Stimulated activated CD8-positive, alpha-beta memory T cell treated with anti-CD3 and anti-CD28 coated beads, Interleukin-7, amount 100 ng/mL, for 4 hours (primary cell): ENCODE measurements around the gene EP400.

ENCODE experiments used
- DNase-seq, 2 donors: peaks; one replicate each; pipeline ENCODE4 v3.0.0-alpha.2; 2020; ENCODE audit warnings: low read depth in 2 of 2

EP400 gene

DNA sequence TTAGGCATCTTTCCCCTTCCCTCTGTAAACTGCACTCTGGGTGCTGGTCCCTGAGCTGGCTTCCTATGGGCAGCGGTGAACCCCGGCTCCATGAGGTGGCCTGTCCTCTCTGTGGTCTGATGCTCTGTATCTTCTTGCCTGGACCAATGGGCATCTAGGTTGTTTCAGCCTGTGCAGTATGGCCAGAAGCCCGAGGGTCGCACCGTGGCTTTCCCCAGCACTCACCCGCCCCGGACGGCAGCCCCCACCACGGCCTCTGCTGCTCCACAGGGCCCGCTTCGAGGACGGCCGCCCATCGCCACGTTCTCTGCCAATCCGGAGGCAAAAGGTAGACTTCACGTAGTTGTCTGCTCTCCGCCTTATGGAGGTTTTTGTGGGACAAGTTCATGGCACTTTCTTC, 70.1 kb downstream of the EP400 start:
- DNase-seq = no peak

DNA sequence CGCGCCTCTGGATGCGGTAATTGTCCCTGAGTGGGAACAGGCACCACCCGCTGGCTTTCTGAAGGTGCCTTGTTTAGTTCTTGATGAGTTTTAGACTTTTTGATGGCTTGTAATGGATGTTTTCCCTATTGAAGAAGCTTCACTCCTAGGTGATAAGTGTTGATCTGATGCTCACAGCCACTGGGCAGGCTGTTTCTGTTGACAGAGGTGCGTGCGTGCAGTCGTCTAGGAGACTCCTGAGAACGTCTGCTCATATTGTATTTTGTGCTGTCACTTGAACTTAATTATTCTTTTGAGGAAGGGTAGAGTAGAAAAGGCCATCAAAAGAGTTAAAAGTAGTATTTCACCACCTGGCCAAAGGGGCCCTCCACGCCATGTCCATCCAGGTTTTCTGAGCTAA, 70.5 kb downstream of the EP400 start:
- no peak for DNase-seq

DNA sequence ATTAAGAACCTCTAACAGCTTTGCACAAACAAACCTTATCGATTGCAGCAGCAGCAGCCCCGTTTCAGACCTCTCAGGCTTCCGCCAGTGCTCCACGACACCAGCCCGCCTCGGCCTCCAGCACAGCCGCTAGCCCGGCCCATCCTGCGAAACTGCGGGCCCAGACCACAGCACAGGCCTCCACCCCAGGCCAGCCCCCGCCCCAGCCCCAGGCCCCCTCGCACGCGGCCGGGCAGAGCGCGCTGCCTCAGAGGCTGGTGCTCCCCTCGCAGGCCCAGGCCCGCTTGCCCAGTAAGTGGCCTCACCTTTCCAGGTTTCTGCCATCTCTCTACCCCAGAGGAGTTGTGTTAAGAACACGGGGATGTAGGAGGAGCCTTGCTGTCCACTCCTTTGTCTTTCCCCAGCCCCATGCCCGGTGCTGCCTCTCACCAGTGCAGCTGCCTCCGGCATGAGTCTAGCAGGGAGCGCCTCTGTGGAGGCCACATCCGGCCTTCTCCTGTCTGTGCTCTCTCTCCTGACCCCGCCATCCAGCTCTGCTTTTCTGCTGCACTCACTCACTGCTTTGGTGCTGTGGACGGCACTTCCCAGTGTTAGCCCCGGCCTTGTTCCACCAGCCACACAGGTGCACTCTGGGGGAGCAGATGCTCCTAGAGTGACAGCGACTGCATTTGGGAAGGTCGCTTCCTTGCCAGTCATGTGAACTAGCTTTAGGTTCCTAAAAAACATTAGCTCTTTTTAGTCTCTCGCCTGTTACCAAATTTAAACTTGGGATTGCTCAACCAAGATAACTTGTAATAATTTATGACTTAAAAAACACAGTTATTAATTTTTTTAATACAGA, 71.5 kb downstream of the EP400 start:
- DNase-seq = no peak

DNA sequence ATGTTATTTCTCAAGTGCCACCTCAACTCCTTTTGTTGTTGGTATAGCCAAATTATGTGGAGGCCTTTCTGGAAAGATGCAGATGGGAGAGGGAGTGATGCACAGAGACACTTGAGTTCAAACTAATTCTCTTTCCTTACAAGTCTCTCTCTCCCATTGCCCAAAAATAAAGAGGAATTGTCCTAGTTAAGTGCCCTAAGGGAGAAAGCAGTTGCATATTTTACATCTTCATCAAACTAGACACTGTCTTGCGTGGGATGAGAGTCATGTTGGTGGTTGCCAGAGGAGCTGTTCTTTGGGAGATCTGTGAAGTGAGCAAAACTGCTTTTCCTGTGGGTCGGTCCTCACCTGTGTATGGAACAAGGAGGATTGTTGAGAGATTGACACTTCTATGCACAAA, 72.2 kb downstream of the EP400 start:
- DNase-seq = no peak

DNA sequence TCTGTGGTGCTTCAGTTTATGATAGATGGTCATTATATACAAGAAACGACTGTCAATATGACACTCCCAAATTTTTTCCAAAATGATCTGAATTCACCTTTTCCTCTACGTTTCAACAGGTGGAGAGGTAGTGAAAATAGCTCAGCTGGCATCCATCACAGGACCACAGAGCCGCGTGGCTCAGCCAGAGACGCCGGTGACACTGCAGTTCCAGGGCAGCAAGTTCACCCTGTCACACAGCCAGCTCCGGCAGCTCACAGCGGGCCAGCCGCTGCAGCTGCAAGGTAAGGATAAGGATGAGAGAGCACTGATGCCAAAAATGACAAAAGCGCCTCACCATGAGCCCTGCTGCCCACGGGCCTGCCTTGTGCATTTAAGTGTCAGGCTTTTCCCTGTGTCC, 73.9 kb downstream of the EP400 start:
- DNase-seq = no peak

DNA sequence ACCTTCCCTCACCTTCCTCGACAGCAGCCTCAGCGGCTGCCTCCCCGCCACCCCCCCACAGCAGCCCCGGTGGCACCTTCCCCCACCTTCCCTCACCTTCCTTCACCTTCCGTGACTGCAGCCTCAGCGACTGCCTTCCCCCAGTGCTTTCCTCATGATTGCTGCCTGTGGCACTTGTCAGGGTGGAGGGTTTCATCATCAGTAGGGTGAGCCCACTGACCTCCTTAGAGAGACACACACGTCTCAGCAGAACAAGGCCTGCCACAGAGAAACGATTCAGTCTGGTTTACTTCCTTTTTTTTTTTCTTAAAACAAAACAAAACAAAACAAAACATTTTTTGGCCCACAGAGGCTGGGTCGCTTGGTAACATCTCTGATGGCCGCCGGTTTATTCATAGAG, 75.0 kb downstream of the EP400 start:
- no peak for DNase-seq

DNA sequence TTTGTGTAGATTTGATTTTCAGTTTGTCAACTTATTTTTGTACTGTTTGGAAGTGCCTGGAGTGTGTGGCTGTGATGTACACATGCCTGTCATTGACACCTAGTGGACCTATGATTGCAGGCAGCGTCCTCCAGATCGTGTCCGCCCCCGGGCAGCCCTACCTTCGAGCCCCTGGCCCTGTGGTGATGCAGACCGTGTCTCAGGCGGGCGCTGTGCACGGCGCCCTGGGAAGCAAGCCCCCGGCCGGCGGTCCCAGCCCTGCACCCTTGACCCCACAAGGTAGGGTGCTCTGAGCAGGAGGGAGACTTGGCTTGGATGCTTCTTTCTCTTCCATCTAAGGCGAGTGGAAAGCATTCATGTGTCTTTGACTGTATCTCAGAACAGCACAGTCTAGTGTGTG, 75.8 kb downstream of the EP400 start:
- DNase-seq = no peak

DNA sequence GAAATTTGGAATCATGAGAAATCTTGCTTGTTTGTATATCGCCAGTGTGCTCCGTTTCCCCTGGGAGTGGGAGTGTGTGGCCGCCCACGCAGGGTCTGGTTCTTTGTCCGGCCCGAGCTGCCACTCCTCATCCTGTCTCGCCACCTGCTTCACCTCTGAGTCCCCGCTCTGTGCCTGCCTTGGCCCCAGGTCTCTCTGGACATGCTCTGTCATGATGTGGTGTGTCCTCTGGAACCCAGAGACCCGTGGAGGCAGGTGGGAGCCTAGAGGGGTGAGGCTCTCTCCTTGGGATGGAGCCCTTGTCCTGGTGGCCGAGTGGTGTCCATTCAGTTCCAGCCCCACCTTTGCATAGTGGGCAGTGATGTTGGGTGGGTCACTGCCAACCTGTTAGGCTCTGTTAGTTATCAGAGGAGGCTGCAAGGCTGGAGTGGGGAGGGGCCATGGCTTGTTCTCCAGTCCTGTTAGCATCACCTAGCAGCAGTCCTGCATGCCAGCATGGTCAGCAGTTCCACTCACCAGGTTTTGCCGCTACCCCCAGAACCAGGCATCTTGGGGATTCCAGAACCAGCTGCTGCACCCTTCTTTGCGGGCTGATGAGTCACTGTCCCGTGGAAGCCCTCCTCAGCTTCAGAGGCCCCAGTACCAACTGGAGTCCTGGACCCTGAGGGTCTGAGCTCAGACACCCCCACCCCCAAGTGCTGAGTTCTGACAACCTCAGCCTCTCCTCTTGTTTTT, 76.5 kb downstream of the EP400 start:
- no peak for DNase-seq

DNA sequence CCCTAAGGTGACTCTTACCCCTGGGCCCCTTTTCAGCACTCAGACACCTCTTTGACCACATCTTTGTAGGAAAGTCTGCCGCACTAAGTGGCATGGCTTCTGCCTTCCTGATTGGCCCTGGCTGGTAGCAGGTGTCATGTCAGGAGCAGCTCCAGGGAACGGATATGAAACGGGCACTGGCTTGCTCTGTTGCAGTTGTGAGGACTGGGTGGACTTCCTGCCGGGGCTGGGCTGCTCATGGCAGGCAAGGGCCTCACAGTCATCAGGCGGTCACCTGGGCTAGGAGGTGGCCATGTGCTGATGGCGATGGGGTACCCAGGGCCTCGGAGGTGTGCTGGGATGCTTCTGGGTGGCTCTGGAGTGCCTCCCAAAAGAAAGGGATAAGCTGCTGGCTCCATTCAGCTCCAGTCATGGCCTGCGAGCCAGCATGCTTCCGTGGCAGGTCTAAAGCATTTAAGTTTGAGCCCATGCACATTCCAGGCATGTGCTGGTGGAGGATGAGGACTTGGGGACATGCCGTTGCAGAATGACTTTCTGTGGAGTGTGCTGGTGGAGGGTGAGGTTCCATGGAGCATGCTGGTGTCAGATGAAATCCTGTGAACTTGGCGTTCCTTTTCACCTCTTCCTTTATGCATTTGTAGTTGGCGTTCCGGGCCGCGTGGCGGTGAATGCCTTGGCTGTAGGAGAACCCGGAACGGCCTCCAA, 77.2 kb downstream of the EP400 start:
- DNase-seq = no peak

DNA sequence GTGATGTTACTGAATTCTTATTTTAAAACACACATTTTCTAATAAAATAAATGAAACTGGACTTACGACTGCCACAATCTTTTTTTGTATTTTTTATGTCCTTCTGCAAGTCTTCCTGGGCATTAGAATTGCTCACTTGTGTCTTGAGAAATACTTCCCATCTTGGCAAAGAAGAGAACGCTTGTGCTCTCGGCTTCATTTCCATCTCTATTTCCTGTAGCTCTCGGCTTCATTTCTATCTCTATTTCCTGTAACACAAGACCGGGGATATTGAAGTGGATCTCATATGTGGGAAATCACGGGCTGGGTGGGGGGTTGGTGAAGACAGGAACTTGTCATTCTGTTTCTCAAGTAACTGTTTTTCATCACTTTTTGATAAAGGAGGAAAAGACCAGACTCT, 77.9 kb downstream of the EP400 start:
- no peak for DNase-seq

DNA sequence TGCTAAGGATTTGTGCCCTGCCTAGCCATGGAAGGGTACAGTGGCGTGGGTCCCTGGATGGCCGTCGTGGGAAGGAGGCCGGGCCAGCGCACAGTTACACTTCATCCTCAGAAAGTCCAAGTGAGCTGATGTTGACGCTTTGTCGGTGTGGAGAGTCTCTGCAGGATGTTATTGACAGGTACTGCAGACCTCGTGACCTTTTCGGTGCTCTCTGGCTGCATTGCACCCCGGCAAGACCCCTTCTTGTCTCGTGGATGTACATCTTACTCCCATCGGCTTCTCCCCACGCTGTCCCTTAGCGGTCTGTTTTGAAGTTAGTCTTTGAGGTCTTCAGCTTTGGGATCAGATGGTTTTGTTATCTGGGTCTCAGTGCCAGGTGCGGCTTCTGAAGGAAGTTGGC, 78.4 kb downstream of the EP400 start:
- no peak for DNase-seq

DNA sequence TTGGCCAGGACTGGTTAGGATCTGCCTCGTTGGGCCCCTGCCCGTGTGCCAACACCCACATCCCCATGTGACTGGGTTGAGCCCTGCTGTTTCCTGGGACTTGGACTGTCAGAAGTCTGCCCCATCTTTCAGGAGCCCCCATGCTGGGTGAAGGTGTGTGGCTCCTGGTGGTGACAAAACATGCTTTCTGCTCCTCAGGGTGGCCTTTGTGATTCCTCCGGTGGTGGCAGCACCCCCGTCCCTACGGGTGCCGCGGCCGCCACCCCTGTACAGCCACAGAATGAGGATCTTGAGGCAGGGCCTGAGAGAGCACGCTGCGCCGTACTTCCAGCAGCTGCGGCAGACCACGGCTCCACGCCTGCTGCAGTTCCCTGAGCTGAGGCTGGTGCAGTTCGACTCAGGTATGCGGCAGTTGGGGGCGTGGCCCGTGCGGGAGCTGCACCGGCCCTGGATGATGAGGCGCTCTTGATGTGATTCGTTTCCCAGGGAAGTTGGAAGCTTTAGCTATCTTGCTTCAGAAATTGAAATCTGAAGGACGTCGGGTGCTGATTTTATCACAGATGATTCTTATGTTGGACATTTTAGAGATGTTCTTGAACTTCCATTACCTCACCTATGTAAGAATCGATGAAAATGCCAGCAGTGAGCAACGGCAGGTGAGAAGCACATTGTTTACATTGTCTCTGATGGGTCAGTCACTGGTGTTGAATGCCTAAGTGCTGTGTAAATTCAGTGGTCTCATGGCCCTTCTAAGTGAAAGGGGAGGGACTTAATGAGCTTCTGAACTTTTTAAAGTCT, 80.0 kb downstream of the EP400 start:
- no peak for DNase-seq

DNA sequence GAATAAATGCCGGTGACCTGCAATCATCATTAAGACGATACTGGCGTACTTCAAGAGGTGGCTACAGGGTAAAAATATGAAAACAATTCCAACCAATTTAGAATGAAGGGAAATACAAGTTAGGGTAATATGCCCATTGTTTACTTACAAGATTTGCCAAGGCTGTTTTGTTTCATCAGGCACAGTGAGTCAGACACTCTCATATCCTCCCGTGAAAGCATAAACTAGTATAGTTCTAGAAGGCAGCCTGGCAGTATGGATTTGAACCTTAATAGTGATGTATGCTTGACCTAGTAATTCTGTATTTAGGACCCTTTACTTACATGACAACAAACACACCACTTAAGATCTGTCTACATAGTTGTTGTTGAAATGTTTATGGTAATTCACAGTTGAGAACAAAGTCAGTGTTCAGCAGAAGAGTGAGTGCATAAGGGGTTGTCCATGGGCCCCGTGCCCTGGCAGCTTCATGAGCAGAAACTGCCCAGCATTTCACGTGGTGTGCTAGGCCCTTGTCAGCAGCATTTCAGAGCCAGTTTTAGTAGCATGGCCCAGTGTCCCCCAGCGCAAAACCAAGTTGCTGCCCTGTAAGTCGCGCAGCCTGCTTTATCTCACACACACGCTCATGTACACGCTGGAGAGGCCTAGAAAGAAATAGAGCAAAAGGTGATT, 80.8 kb downstream of the EP400 start:
- no peak for DNase-seq

DNA sequence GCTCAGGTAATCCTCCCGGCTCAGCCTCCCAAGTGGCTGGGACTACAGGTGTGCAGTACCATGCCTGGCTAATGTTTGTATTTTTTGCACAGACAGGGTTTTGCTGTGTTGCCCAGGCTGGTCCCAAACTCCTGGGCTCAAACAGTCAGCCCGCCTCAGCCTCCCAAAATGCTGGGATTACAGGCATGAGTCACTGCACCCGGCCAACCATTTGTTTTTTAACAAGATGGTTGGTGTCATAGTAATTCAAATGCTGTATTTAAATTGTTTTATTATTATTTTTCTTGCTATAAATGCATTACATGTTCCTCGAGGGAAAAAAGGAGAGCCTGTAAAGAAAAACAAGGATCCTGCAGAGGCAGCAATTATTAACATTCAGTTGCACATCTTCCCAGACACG, 83.9 kb downstream of the EP400 start:
- no peak for DNase-seq

DNA sequence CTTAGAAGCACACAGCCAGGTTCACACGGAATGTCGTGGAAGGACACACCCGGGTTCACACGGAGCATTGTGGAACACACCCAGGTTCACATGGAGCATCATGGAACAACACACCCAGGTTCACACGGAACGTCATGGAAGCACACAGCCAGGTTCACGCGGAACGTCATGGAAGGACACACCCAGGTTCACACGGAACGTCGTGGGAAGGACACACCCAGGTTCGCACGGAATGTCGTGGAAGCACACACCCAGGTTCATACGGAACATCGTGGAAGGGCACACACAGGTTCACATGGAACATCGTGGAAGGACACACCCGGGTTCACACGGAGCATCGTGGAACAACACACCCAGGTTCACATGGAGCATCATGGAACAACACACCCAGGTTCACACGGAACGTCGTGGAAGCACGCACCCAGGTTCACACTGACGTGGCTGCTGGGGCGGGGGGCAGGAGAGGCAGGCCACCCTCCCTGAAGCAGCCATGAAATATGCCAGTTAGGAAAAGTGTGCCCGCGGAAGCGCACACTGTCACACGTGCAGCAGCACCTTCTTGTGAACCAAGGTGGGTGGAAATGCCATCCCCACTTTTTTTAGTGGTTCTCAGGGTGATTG, 86.4 kb downstream of the EP400 start:
- no peak for DNase-seq

DNA sequence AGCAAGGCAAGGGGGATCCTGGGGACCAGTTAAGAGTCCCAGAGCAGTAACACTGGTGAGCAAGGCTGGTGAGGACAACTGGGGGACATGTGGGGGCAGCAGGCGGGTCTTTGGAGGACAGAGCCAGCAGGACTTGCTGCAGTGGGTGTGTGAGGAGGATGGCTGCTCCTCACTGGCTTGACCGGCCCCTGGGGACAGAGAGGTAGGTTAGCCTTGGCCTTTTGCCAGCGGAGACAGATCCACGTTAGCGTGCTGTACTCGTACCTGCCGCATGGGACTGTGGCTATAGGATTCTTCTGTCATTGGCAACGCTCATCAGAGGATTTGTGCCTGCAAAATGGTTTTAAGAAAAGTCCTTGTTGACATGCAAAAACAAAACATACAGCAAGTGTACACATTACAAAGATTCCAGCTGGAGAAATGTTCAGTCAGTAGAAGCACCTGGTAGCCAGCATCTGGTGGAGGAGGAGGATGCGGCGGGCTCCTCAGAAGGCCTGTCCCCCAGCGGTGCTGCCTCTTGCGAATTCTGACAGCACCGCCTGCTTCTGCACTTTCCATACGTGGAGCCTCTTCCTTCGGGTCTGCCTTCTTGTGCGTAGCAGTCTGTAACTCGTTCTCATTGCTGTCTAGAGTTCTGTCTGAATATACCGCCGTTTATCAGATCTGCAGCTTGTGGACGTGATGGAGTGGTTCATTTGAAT, 91.3 kb downstream of the EP400 start:
- DNase-seq = no peak

DNA sequence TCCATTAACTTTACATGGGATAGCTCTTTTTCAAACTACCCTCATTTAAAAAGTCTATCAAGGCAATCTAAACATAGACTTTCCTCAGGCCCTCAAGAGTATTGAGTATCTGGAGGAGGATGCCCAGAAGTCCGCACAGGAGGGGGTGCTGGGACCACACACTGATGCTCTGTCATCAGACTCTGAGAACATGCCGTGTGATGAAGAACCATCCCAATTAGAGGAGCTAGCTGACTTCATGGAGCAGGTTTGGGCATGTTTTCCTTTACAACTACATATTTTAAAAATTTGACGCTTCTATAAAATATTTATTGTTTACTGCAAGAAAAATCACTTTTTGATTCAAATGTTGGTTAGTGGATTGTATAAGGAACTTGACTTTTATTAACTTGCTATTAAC, 93.5 kb downstream of the EP400 start:
- DNase-seq = no peak

DNA sequence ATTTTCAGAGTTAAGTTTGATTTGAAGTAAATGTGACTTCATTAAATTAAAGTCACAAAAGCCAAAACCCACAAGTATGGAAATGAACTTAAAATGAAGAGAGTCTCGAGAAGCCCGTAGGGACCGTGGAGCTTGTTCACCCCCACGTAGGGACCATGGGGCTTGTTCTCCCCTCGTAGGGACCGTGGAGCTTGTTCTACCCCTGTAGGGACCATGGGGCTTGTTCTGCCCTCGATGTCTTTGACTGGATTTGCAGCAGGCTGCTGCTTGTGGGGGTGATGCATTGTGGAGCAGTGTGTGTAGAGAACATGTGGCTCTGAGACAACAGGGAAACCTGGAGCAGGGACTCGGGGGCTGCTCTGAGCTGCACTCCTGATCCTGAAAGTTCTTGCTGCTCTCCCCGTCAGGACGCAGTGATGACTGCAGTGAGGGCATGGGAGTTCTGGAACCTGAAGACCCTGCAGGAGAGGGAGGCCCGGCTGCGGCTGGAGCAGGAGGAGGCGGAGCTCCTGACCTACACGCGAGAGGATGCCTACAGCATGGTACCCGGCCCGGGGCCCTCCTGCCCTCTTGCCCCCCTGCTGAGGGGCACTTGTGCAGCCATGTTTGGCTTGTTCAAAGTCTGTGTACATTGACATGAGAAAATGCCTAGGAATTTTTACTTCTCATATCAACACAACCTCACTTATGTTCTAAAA, 94.2 kb downstream of the EP400 start:
- no peak for DNase-seq

DNA sequence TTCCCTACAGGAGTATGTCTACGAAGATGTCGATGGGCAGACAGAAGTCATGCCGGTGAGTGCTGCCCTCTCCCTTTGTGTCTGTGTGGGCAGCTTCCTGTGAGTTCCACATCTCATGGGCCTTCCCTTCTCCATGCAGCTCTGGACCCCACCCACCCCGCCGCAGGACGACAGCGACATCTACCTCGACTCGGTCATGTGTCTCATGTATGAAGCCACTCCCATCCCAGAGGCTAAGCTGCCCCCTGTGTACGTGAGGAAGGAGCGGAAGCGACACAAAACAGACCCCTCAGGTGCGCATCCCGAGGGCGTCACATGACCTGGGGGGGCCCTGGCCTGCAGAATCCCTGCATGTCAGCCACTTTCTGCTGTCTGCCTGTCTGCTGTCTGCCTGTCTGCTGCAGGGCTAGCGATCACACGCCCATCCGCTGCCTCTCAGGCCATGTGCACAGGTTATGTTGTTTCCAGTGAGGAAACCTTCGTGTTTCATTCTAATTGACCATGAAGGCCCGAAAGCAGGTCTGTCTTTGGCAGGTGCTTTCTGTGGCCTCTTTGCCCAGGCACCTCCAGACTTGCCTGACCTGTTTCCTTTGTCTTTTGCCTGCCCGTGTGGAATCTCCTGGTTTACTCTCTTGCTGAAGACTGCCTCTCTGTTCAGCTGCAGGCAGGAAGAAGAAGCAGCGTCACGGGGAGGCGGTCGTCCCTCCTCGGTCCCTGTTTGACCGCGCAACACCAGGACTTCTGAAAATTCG, 95.1 kb downstream of the EP400 start:
- DNase-seq = no peak
